Fibroblast of skin of right biceps (primary cell): ENCODE measurements around the gene ACBD6.
A peak's percentile ranks its signal among the peaks of the same experiment; 100 is the strongest.

Experiments
- DNase-seq: peaks from one replicate; pipeline ENCODE4 v3.0.0-alpha.2; 2013

ACBD6 gene

DNA sequence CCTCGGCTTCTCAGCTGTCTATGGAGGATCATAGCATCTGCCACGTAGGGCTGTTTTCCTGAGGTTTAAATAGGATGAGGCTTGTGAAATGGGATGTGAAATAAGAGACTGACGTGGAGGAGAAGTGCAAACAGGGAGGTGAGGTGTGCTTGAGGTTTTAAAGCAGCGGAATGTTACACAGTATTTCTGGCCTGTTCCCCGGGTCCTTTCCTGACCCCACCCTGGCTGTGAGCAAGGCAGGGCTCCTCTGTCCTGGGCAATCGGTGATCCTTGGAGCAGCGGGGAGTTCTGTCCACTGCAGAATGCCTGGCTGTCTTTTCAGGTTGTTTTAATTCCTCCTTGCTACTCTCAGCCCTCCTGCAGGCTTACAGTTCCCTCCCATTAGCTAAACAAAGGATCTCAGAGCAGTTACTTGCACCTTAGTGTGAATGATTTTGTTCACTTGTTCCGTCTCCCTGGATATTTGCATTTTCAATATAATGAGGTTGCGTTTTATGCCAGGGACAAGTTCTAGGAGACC, 233.8 kb downstream of the ACBD6 start:
- DNase-seq = no peak

DNA sequence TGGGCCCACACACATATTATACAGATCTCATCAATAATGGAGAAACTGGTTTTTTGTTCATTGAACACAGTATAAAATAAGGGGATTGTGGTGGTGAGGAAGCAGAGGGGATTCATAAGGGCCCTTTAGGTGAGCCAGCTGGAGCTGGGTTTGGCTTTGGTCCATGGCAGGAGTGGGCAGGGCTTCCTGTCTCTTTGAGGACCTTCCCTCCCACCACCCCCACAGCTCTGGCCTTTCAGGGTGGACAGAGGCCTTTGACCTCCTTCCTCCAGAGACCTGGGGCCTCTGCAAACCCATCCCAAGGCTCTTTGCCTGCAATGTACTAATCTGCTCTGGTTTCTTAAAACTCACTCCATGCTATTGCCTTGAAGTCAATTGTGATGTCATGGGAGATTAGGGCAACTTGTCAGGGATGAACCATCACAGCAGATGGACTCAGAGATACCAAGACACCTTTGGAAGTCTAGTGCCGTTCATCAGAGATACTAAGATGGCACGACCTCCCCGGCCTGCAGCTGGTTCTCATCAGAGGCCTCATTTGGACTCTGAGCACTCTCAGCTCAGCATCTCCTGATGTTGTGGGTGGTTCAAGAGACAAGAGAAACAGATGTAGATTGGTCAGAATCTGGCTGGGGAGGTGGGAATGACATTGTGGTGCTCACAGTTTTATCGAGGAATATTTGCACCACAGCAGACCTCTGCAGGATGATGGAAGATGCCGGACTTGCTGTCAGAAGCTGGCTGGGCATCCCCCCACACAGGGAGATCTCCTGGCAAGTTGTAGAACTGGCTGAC, 234.4 kb downstream of the ACBD6 start:
- DNase-seq = no peak

DNA sequence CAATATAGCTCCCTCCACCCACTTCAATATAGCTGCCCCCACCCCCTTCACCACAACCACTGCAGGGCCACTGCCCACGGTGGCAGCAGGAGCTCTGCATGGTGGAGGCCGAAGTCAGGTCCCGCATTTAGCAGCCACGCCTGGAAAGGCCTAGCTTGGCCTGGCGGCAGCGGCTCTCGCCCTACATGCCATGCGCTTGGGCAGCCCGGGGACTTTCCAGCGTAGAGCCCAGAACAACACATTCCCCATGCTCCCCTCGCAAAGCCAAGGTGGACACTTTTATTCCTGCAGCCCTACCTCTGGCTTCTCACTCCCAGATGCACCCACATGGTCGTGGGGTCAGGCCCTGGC, 235.2 kb downstream of the ACBD6 start:
- no peak for DNase-seq

DNA sequence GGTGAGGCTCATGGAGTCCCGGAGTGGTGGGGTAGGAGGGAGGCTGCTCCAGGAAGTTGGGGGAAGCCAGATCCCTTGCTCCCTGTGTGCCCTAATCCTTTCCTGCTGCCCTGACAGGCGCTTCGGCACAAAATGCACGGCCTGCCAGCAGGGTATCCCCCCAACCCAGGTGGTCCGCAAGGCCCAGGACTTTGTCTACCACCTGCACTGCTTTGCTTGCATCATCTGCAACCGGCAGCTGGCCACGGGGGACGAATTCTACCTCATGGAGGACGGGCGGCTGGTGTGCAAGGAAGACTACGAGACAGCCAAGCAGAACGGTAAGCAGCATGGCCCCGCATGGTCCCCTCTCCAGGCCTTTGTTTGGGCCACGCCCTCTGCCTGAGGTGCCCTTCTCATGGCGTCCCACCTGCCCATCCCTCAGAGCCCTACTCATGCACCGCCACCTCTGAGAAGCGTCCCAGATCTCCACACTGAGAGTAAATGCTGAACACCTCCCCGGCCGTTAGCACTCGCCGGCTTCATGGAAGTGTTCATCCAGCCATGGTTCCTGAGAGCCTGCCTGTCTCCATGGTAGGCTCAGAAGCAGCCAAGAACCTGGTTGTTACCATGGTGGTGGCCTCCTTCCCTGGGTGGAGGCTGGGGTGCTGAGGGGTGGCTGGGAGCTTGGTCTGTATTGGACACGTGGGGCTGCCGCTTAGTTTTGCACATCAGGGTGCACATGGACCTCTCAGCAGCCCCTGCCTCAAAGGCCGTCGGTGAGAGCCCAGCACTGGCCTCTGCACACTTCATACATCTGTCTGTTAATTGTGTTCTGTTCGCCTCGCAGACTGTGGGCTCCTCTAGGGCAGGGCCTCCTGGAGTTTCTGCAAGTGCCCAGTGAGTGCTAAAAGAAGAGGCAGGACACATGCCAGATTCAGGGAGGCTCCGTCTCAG, 235.8 kb downstream of the ACBD6 start:
- DNase-seq = no peak

DNA sequence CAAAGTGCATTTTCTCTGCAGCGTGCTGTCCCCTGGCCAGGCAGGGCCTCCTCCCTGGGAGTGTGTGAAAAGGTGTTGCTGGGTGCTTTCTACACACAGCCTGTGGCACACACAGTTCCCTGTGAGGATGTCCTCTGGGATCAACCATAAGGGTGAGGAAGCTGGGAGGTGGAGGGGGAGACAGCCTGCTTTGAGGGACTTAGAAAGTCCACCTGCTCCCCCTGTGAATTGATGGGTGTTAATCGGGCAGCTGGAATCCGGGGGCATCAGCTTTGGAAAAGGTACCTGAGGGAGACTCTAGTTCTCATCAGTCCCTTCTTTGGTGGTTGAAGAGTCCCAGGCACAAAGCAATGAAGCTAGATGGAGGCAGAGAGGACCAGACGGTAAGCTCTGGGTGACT, 236.5 kb downstream of the ACBD6 start:
- DNase-seq = no peak

DNA sequence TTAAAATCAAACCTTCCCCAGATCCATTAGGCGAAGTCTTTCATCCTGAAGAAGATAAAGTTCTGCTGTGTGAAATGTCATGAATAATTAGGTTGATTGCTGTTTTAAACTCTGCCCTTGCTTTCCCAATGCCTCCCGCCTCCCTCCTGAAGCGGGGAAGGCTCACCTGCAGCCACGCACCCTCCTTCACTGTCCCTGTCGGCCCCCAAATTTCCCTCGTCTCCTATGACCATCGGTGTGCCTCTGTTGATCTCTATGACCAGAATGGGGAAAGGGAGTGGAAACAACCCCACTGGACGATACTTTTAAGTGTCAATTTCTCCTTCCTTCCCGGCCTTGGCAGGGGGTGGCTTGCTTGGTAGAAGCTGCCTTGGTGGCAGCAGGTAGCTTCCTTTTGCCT, 237.2 kb downstream of the ACBD6 start:
- DNase-seq = no peak

DNA sequence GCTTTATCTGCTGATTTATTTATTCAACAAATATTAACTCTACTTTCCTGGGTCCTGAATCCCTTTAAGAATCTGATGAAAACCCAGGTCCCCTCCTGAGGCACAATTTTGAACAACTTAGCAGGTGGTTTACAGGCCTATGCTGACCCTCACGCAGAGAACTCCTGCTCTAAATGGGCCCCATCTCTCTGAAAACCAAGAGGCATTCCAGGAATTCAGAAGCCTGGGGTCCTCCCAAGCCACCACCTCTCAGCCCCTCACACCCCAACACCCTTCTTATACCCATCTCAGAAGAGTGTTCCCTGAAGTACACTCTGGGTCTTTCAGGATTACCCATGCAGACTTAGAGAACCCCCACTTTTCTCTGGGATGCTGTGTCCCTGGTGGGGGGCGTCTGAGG, 237.8 kb downstream of the ACBD6 start:
- no peak for DNase-seq

DNA sequence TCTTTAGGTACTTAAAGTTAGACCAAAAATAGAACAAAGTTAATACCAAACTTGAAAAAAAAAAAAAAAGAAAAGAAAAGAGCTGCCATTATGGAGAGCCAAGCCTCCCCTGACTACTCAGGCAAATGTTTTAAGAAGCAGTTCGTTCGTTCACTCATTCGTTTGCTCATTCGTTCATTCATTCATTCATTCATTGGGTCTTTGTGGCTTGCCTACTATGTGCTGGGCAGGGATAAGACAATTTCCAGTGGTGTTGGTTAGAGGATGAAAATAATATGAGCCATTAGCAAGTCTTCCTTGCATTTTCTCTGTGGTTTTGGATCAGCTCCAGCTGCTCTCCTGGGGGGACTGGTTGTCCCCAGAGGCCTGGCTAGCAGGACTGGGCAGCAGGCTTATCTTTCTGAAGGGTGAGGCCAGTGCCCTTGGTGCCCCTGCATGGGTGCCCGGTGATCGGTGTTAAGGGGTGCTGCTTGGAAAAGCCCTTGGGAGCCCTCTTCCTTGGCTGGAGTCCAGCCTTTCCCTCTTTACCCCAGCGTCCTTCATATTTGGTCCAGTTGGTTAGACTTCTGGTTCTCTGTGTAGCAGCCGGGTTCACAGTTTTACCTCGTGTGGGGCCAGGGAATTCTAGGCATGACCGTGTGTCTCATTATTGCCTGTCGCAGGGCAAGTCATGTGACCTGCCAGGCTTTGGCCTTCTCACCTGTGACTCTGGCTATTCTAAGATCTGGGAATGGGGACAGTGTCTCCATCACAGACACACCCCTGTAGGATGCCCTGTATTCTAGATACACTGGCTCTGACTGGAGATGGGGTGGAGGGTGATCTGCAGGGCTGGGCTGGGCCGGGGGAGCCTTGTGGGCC, 239.5 kb downstream of the ACBD6 start:
- DNase-seq = peak; percentile 37

DNA sequence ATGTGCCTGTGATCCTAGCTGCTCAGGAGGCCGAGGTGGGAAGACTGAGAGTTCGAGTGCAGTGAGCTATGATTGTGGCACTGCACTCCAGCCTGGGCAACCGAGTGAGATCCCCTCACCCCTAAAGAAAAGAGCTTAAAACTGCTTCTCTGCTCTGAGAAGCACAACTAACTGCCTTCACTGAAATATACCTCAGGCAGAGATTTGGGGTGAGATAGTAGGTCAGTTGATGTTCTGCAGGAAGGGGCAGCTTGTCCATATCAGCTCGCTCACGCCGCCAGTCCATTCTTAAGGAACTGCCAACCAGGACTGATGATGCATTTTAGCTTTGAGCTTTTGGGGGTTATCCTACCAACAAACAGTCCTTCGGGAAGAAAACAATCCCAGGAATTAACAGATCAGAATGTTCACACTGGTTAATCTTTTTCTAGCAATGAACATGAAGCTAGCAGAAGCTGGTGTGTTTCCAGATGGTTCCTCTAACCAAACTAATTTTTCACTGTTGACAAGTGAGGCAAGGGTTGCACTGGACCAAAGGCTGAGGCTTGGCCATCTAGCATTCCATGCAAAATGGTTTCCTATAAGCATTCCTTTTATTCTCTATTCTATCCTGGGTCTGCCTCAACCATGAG, 240.7 kb downstream of the ACBD6 start:
- DNase-seq = no peak

DNA sequence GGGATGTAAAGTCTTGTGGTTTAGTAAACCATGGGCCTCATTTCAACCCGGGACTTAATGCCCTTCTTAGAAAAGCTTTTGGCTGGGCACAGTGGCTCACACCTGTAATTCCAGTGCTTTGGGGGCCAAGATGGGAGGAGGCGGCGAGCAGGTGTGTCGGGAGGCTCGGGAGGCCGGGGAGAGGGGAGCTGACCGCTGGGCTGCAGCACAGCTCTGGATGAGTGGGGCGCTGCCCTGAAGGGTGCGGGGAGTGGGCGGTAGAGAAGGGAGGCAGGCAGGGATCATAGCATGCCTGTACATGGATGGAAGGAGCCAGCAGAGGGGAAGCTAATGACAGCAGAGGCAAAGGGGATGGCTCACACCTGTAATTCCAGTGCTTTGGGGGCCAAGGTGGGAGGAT, 241.3 kb downstream of the ACBD6 start:
- DNase-seq = no peak

DNA sequence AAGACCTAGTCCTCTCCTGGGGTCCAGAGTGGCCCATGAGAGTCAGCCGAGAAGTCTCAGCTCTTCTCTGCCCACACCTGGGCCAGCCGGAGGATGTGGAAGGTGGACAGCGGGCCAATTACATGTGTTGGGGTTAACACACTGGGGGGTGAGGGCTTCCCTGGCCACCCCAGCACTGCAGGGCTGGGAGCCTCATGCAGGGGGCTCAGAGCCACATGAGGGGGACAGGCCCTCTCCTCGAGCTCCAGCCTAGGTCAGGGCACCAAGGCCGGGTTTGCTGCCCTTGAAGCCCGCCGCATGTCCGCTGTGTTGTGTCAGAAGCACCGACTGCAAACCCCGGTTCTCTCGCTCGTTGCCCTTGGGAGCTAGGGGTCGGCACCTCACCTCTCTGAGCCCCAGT, 241.8 kb downstream of the ACBD6 start:
- no peak for DNase-seq

DNA sequence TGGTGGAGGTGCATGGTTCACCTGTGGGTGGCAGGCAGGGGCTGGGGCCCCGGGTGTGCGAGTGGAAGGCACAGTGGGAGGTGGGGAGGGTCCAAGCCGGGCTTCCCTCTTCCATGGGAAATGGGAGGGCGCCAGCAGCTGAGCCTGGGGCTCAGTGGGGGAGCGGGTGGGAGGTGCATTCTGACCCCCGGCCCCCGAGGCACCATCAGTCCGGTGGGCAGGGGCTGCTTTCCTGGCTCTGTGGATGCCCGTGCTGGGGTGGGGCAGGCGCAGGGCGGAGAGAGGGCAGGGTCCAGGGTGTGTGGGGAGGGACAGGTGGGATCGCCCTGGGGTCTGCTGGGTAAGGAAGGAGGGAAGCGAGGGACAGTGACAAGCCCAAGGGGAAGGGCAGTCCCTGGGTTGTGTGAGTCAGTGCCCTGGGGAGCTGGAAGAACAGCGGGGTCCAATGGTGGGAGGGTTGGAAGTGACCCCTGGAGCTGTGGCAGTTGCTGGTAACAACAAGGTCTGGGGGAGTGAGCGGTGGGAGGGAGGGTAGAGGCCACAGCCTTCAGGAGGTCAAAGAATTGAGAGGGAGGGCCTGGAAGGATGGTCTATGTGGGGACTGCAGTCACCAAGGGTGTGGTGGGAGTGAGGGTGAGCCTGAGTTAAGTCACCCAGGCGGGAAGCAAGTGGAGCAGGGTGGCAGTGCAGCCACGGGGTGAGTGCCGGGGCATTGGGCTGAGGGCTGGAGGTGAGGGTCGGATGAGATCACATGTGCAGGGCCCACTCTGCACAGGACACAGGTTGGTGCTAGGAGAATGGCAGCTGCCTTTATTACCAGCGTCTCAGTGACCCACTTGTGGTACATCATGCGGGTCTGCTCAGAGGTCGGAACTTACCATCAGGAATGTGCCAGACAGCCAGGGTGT, 242.7 kb downstream of the ACBD6 start:
- DNase-seq = no peak

DNA sequence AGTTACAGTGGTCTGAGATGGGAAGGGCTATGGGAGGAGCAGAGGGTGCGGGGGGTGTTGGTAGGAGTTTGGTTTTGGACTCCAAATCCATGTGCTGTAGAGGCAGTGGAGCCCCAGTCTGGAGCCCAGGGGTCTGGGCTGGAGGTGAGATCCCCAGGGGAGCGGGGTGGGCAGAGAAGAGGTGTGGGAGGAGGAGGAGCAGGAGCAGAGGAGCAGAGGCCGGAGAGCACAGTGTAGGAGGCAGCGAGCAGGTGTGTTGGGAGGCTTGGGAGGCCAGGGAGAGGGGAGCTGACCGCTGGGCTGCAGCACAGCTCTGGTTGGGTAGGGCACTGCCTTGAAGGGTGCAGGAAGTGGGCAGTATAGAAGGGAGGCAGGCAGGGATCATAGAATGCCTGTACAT, 243.4 kb downstream of the ACBD6 start:
- no peak for DNase-seq

DNA sequence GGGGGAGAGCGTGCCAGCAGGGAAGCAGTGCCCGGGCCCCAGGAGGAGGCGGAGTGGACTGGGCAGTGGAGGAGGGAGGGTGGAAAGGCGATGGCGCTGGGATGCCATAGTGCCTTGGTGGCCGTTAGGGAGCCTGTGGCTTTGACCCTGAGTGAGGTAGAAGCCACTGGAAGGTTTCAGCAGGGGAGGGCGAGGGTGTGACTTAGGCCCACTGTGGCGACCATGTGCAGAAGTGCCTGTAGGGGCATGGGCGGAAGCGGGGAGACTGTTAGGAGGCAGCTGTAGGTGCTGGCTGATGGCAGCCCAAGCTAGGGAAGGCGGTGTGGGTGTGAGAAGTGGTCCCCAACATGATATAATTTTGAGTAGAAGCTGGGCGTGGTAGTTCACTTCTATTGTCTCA, 244.1 kb downstream of the ACBD6 start:
- DNase-seq = no peak

DNA sequence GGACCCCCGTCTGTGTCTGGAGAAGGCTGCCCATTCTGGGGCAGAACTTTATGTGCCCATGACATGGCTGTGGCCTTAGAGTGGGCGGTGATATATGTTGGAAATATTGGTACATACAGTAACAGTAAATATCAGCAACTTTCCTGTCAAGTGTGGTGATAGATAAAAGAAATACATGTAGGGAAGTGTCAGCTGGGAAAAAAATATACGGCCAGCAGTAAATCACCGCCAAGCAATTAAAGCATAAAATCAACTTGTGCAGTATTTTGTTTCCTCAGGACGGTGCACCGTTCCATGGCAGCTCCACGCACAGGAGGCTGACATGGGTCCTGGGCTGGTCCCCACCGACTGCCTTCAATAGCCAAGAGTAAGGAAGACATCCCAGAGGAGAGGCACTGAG, 244.9 kb downstream of the ACBD6 start:
- no peak for DNase-seq

DNA sequence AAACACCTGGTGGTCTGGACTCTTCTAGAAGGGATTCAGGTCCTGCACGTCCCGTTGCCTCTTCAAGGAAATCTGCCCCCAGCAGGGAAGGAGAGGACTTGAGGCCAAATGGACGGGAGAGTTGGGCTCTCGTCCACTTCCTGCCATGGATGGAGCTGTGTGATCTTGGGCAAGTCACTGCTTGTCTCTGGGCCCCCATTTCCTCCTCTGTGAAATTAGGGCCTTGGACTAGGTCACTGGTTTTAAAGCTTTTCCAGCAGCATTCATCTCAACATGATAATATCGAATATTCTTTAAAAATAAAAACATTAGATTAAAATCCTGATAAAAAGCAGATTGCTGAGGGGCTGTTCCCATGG, 245.4 kb downstream of the ACBD6 start:
- DNase-seq = no peak

DNA sequence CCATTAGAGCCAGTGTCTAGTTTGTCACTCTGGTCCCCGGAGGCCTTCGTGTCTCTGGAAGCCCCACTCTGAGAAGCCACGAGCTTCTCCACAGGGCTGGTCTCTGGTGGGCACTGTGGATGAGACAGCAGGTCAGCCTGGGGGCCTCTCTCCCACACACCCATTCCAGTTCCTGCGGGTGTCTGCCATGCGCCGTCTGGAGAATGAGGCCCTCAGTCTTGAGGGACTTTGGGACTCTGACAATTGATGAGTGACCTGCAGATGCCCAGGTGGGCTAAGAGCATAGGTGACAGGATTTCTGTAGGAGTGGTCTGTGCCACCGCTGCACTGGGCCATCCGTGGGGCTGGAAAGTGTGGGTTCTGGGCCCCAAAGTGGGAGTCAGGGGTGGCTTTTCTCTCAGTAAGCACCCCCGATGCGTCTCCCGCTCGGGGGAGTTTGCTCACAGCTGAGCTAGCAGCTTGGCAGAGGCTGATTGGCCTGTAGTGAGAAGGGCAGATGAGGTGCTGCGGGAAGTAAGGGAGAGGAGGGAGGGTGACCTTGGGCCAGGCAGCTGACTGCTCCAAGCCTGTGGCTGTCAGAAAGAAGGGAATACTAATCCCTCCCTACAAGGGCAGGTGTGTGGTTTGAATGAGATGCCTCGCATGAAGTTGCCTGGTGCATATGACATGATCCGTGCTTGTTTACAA, 245.9 kb downstream of the ACBD6 start:
- DNase-seq = no peak

DNA sequence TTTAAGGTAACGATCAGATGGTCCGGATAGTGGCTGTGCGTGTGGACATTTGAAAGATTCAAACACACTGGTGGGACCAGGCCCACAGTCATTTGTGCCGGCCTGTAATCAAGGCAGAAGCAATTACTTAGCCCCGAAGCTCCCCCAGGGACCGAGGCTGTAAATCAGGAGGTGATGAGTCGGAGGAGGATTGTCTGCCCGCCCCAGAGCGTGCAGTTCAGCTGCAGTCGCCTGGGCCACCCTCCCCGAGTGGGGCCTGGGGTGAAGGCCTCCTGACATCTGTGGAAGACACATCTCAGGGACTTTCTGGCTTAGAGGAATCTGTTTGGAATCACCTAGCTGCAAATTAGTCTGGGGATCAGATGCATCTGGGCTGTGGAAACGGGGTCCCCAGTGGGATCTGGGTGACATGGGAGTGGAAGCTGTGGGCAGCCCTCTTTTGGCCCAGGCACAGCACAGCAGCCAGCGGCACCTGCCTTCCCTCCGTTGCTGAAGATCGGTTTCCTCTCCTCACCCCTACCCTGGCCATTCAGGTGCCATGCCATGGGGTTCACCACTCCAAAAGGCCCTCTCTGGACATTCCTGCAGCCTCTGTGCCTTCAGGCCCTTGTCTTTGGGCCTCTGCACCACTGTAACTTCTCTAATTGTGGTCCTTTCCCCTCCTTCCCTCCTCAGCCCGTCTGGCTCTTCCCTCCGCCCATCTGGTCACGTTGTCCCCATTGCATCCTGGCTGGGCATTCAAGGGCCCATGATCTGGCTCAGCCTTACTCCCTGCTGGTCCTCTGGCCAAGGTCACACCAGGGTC, 246.6 kb downstream of the ACBD6 start:
- peak; percentile 24 for DNase-seq

DNA sequence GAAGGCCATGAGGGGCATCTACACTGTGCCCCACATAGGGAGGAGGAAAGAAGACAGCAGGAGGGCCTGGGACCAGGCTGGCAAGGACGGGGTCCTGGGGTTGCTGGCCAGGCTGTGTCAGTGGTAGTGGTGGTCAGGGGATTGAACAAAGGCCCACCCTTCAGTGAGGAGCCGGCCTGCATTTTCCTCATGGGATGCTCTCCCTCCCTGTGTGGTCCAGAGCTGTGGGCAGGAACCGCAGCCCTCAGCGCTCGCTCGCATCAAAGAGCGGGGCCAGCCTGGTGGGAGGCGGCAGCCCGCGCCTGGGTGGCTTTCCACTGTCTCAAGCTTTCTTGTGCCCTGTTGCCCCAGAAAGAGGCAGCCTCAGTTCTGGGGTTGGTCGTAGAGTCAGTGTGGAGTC, 247.5 kb downstream of the ACBD6 start:
- no peak for DNase-seq

DNA sequence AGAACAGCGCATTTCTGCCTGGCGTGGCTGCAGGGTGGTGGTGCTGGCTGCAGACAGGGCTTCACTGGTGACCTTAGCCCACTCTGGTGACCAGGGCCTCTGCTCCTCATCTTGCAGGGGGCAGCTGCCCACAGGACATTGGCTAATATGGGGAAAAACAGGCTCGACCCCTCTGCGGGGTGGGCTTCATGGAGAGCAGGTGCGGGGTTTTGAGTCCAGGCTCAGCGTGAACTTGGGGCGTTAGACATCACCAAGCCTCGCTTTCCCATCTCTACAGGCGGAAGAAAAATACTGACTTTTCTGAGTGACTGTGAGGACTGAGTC, 247.9 kb downstream of the ACBD6 start:
- no peak for DNase-seq
